Measurements from ENCODE around the gene GHRL.
"Not testable (repeated sequence)": the region's sequence is repeated elsewhere in the genome, so short reads cannot be mapped to it uniquely, and the experiment has no call there.

Gene GHRL

DNA sequence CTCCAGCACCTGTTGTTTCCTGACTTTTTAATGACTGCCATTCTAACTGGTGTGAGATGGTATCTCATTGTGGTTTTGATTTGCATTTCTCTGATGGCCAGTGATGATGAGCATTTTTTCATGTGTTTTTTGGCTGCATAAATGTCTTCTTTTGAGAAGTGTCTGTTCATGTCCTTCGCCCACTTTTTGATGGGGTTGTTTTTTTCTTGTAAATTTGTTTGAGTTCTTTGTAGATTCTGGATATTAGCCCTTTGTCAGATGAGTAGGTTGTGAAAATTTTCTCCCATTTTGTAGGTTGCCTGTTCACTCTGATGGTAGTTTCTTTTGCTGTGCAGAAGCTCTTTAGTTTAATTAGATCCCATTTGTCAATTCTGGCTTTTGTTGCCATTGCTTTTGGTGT, 5.3 kb upstream of the GHRL start:
- not testable (repeated sequence) for DNase-seq (ENCODE audit: low read depth)

- no peak for DNase-seq (ENCODE audit: low read depth)
These were observed 1.4 kb upstream of the GHRL start for GRCh38 chr3:10294030-10294586.

DNA sequence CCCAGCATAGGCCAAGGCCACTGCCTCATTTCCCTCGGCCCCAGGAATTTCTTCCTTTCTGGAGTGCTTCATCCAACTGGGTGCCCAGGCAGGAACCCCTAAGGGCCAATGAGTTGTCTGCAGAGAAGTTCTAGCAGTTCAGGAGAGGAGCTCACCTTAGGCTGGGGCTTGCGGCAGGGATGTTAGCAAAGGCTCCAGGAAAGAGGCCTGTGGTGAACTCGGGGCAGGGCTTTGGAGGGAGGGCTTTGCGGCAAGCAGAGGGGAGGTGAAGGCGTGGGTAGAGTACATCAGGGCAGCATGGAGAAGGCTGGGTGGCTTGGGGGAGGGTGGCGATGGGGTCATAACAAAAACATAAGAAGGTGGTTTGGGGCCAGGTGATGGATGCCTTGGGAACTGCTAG, 1.1 kb downstream of the GHRL start:
- no peak for DNase-seq (ENCODE audit: low read depth)

DNA sequence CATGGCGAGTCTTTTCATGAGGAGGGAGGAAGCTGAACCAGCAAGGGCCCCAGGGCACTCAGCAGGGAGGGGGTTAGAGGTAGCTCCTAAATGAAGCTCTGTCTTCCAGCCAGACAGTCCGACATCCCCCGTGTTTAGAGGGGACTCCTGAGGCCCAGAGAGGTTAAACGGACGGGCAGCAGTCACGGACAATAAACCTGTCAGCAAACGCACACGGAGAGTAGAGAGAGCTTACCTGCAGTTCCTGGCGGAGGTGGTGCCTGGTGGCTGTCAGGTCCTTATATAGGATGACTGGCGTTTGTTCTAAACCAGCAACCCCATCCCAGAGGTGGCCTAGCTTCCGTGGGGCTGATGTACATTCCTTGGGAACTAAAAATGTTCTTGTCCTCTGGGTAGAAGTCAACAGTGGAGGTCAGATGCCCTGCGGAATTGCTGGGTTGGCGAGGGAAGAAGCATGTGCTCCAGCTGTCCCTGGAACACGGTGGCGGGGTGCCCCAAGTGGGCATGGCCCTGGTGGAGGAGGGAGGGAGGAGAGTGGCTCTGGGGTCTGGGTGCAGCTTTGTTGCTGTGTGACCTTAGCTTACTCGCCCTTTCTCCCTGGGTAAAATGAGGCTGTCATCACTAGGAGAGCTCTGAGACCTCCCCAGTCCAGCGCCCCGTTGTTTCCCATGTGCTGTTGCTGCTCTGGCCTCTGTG, 2.1 kb downstream of the GHRL start:
- DNase-seq (ENCODE audit: low read depth): no peak

DNA sequence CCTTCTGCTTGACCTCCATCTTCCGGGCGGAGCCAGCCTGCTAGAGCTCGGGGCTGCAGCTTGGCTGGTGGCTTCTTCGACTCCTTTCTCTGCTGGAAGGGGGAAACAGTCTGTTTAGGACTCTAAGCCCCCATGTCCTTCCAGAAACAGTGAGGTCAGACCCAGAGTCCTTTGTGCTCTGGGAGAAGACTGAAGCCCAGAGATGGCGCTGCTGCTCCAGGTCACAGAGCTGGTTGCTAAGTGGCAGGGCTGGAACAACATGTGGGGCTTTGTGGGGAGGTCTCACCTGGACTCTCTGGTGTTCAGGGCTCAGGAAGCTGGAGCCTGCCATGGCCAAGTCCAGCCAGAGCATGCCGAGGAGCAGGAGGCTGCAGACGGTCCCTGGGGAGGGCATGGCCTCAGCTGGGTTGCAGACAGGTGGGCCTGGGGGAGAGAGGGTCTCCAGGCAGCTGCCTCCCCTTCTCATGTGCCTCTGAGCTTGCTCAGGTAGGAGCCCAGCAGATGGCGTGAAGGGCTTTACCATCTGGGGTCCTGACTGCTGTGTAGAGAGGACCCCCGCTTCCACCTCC, 2.9 kb downstream of the GHRL start:
- DNase-seq (ENCODE audit: low read depth): no peak

GRCh38 chr3:10289077-10289476, 3.7 kb downstream of the GHRL start:
- DNase-seq (ENCODE audit: low read depth): no peak

GRCh38 chr3:10288575-10288960, 4.2 kb downstream of the GHRL start:
- no peak for DNase-seq (ENCODE audit: low read depth)

GRCh38 chr3:10287936-10288574, 4.7 kb downstream of the GHRL start:
- DNase-seq (ENCODE audit: low read depth): no peak

DNA sequence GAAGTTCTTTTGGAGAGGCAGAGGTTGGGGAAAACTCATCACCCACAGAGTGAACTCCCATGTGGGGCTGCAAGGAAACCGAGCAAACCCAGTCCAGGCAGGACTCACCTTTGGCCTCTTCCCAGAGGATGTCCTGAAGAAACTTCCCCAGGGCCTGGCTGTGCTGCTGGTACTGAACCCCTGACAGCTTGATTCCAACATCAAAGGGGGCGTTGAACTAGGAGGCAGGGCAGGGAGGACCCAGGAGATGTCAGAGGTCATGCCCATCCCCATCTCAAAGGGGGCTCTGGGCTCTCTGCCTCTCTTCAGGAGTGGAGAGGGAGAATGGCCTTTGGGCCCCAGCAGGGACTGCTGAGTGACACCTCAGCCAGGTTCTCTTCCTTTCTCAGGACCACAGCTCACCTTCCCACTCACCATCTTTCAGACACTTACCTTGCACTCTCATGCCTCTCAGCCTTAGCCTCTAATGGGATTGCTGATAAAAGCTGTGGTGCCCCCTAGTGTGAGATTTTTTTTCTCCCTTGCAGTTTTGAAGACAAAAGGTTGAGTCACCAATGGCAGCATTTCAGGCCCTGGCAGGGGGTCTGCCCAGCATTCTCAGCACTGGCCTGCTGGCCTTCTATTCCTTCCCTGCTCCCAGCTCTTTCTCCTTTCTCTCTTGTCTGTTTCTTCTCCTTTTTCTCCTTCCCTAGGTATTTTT, 6.0 kb downstream of the GHRL start:
- no peak for DNase-seq (ENCODE audit: low read depth)

DNA sequence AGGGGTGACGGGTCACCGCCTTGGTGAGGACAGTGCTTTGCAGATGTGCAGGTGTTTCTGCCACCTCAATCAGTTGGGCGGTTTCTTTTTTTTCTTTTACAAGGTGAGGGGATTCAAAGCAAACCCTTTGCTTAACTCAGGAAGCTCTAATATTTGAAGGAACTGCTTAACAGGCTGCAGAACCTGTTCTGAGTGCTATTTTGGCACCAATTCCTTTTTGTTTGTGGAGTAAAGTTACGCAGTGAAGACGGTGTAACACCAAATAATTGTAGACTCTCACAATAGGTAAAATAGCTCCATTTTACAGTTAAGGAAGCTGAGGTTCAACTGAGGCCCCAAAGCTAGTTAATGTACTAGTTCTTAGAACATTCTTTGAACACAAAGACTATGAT, 6.6 kb downstream of the GHRL start:
- no peak for DNase-seq (ENCODE audit: low read depth)

DNA sequence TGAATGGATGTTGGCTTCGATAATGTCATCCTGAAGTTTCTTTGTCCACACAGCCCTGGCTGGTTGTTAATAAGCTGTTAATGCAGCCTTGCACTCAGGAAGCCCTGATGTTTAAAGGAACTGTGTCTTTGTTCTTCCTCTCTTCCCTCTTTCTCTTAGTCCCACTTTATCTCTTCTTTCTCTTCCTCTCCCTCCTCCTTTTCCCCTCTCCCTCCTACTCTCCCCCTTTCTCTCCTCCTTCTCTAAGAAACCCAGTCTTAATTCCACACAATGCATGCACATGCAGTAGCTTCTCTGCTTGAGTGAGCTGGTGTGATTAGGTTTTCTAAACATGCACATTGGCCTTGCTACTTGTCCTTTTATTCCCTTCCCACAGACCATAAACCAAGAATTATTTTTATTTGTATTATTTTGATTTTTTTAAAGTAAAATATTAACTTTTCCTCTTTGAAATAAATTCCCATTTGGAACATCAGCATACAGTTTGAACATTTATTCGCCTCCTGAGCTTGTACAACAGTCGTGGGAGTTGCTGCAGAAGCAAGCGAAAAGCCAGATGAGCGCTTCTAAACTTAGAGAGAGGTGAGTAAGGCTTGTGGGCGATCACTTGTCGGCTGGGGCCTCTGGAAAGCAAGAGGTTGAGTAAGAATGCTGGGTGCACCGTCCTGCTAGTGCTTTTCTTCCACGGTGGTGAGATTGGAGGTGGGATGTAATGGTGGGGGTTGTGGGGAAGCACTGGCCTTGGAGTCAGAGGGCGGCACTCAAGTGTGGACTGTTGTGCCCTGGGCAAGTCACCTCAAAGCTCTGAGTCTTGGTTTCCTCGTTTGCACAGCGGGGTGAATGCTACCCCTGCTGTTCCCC, 7.2 kb downstream of the GHRL start:
- DNase-seq (ENCODE audit: low read depth): no peak

DNA sequence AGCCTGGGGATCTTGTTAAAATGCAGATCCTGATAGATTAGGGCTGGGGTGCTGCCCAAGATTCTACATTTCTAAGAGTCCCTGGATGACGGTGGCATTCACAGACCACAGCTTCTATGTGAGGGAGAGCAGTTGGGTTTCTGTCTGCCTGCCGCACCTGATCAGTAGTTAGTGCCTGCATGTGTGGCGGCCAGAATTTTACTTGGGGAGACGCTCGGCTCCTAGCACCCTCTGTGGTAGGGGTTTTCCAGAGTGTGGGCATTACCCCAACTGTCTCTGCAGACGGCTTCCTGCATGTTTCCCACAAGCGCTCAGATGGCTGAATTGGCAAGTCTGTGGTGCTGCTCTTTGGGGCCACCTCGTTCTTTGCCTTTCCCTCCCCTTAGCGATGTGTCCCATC, 8.3 kb downstream of the GHRL start:
- DNase-seq (ENCODE audit: low read depth): no peak

DNA sequence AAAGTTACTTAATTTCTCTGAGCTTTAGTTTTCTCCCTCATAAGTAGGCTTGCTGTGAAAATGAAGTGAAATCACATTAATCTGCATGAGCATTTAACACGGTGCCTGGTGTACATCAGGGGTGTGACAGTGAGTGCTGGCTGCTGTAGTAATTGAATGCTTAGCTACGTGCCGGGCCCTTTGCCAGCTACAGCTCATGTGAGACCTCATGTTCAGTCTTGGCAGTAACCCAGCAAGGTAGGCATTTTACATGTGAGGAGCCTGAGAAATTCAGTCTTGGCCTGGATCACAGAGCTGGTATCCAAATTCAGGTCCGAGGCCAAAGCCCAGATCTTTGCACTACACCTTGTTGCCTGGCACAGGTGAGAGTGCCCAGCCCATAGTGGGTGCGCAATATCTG, 9.1 kb downstream of the GHRL start:
- no peak for DNase-seq (ENCODE audit: low read depth)

DNA sequence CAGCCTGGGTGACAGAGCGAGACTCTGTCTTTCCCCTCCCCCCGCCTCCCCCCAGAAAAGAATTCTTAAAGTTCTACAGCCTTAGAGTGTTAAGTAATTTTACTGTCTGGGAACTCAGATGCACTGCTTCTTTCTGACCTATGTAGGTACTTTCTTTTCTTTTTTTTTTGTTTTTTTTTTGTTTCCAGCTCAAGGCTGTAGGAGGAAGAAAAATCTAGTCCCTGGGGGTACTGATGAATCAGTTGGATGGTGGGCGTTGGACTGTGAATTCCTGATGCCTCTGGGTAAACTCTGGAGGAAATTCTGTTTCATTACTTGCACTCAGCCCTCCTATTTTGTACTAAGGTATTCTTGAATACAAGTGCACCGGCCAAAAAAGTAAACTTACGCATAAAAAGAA, 10.8 kb downstream of the GHRL start:
- no peak for DNase-seq (ENCODE audit: low read depth)

DNA sequence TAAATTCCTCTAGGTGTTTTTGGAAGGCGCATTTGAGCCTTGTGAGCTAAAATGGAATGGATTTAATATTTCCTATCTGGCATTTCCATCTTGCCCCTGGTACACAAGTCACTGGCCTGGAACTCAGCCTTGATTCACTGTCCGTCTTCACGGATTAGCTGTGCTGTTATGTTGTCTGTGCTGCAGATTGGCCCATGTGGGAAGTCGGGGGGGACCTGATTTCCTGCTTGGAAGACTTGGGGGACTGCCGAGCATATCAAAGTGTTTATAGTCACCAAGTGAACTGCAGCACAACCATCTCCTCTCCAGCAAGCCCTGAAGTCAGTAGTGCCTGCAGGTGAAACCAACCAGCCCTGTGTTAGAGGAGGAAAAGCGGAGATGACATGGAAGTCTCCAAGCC, 12.2 kb downstream of the GHRL start:
- DNase-seq (ENCODE audit: low read depth): no peak

GRCh38 chr3:10280177-10280529, 12.6 kb downstream of the GHRL start:
- DNase-seq (ENCODE audit: low read depth): no peak

- no peak for DNase-seq (ENCODE audit: low read depth)
These were observed 13.2 kb downstream of the GHRL start for GRCh38 chr3:10279384-10280176.

DNA sequence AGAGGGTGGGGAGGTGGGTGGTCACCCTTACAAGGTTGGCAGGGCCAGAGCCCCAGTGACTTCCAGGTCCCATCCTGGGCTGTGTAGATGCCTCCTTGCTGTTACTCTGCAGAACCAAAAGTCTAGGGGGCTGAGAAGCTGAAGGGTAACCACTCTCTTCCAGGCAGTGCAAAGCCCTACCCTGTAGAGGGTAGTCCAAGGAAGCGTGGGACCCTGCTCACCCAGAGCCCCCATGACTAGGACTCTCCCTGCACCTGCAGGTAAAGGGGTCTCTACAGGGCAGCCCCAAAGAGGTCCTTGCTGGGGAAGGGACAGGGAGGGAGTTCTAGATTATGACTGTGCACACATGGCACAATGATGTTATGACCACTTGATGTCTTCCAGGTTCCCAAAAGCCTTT, 14.2 kb downstream of the GHRL start:
- no peak for DNase-seq (ENCODE audit: low read depth)

DNA sequence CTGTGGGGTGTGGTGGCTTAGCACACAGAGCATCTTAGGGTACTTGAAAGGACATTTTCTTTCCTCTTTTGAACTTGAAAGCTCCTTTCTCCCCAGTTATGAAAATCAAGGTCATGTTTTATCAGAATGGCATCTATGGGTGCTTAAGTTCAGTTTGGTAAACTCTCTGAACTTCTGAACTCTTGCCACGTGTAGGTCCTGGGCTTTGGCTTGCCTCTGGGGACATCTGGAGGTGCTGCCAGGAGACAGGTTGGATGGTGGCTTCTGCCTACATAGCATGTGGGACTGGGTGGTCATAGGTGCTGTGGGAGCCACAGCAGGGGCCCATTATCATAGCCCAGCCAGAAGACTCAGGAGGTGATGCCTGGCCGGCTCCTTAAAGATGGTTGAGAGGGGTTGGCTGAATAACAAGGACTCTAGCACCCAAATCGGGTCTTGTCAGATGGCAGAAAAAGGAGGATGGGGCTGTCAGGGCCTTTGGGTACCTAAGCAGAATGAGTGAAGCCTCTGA, 15.6 kb downstream of the GHRL start:
- DNase-seq (ENCODE audit: low read depth): no peak

- no peak for DNase-seq (ENCODE audit: low read depth)
These were observed 18.1 kb downstream of the GHRL start for GRCh38 chr3:10274601-10275000.

GRCh38 chr3:10273702-10274305, 18.9 kb downstream of the GHRL start:
- DNase-seq (ENCODE audit: low read depth): no peak
